Dedifferentiated amniotic fluid mesenchymal stem cell (primary cell): ENCODE results near the gene SNX11.

Experiments used
- DNase-seq: peaks from one replicate; pipeline ENCODE4 v3.0.0-alpha.2; 2016; ENCODE audit errors: extremely low spot score

Gene SNX11

GRCh38 chr17:48162306-48162934 lies 54.9 kb downstream of the SNX11 start:
- no peak for DNase-seq

GRCh38 chr17:48162946-48163506 lies 55.5 kb downstream of the SNX11 start:
- DNase-seq = no peak

GRCh38 chr17:48163809-48164208 lies 56.2 kb downstream of the SNX11 start:
- no peak for DNase-seq

GRCh38 chr17:48169926-48170325 lies 62.4 kb downstream of the SNX11 start:
- DNase-seq = no peak
